Activated CD8-positive, alpha-beta T cell treated with anti-CD3 and anti-CD28 coated beads for 36 hours (primary cell): ENCODE measurements around the gene LGALS7B. TPM values are rescaled to one million over a fixed set of nuclear protein-coding genes. Genes with fewer than 3 reads are reported as not detected.

Experiments
- ATAC-seq: fragments of 200-7000 bp; cut with Tn5 transposase; one replicate; pipeline ENCODE4 v1.10.0; 2021; ENCODE audit warnings: mild to moderate bottlenecking, moderate library complexity
- CTCF ChIA-PET: fragments of 350-600 bp; sonication (Branson Sonifier 250); formaldehyde crosslinking; loops from one replicate; lab custom pipeline; 2021; ENCODE audit warnings: antibody characterized with exemption; lab: Charles Lee
- POLR2A ChIA-PET: fragments of 350-600 bp; sonication (Branson Sonifier 250); formaldehyde crosslinking; loops from one replicate; lab custom pipeline; 2021; ENCODE audit warnings: antibody characterized with exemption; lab: Charles Lee
- DNase-seq: peaks from one replicate; pipeline ENCODE4 v3.0.0-alpha.2; 2020
- H3K27ac Mint-ChIP-seq: one replicate; pipeline ENCODE4 v1.8.0; 2021; ENCODE audit warnings: mild to moderate bottlenecking, mixed read lengths
- H3K27me3 Mint-ChIP-seq: one replicate; pipeline ENCODE4 v1.8.0; 2021; ENCODE audit warnings: mixed read lengths
- H3K36me3 Mint-ChIP-seq: one replicate; pipeline ENCODE4 v1.8.0; 2021; ENCODE audit warnings: low read depth, mixed read lengths
- H3K4me1 Mint-ChIP-seq: one replicate; pipeline ENCODE4 v1.8.0; 2021; ENCODE audit warnings: low read depth, mixed read lengths
- H3K4me3 Mint-ChIP-seq: one replicate; pipeline ENCODE4 v1.8.0; 2021; ENCODE audit warnings: mild to moderate bottlenecking, moderate library complexity, mixed read lengths
- H3K9me3 Mint-ChIP-seq: one replicate; pipeline ENCODE4 v1.8.0; 2021; ENCODE audit warnings: mixed read lengths
- CTCF ChIP-seq: fragments of 200-600 bp; IDR thresholded peaks from one replicate; pipeline ENCODE4 v1.8.0; 2022; ENCODE audit warnings: antibody characterized with exemption, mild to moderate bottlenecking
- intact Hi-C: fragments of 100-400 bp; cut with micrococcal nuclease; formaldehyde crosslinking; loops from one replicate; pipeline ENCODE4 v1.10.0; 2022
- total RNA-seq, 2 experiments: library from RNA; stranded (reverse); gene quantifications; one replicate each; pipeline ENCODE4 v1.2.3, GENCODE V29; 2021

Gene LGALS7B
- total RNA-seq, 2 experiments from 2014 or later: not detected

GRCh38 chr19:38837656-38838121 is 48.7 kb downstream of the LGALS7B start:
- no peaks in the 10 kb centered on the region for H3K27me3 Mint-ChIP-seq
- H3K4me3 Mint-ChIP-seq: no peak overlapping the region
- no peaks in the 10 kb centered on the region for H3K9me3 Mint-ChIP-seq
- CTCF ChIA-PET: interaction anchor here (1.6 kb wide), 1 partner anchor 32 kb away, joined by 4 read pairs; no protein-coding TSS in a partner anchor
- ATAC-seq (no peak), DNase-seq (no peak)
- intact Hi-C loops: no loop called here
- H3K27ac Mint-ChIP-seq: peak overlapping the region; percentile 55
- no peak for TF ChIP-seq CTCF
- peaks cover 47% of the 10 kb centered on the region for H3K4me1 Mint-ChIP-seq
- H3K36me3 Mint-ChIP-seq: peaks cover 69% of the 10 kb centered on the region
- POLR2A ChIA-PET: interaction anchor here (0.9 to 4.6 kb wide), 5 partner anchors 10 to 40 kb away, joined by 3 to 48 read pairs (median 9); partner anchors contain the start of genes HNRNPL and RINL

- no peak for TF ChIP-seq CTCF
- CTCF ChIA-PET: interaction anchor here (1.6 kb wide), 1 partner anchor 31 kb away, joined by 4 read pairs; no protein-coding TSS in a partner anchor
- Mint-ChIP-seq H3K36me3 (peaks cover 76% of the 10 kb centered on the region), H3K4me1 (peaks cover 54% of the 10 kb centered on the region), H3K4me3 (no peak overlapping the region), H3K27me3 (no peaks in the 10 kb centered on the region), H3K27ac (peak overlapping the region; percentile 92), H3K9me3 (no peaks in the 10 kb centered on the region)
- peak; percentile 62 for ATAC-seq
- peak; percentile 81 for DNase-seq
- intact Hi-C loops: no loop called here
- POLR2A ChIA-PET: interaction anchor here (0.6 to 4.6 kb wide), 11 partner anchors 9 to 213 kb away, joined by 3 to 48 read pairs (median 3); partner anchors contain the start of genes HNRNPL and RINL
Observed at GRCh38 chr19:38838208-38838985, 49.4 kb downstream of the LGALS7B start.

GRCh38 chr19:38838986-38839761 is 50.2 kb downstream of the LGALS7B start:
- intact Hi-C loops: no loop called here
- Mint-ChIP-seq H3K4me3 (no peak overlapping the region), H3K27ac (peak overlapping the region; percentile 92), H3K4me1 (peaks cover 59% of the 10 kb centered on the region), H3K36me3 (peaks cover 84% of the 10 kb centered on the region), H3K9me3 (no peaks in the 10 kb centered on the region), H3K27me3 (no peaks in the 10 kb centered on the region)
- no peak for DNase-seq
- no peak for TF ChIP-seq CTCF
- CTCF ChIA-PET: interaction anchor here (0.7 to 1.8 kb wide), 4 partner anchors 30 to 104 kb away, joined by 3 to 4 read pairs (median 4); partner anchors contain the start of genes MRPS12 and SARS2
- no peak for ATAC-seq
- POLR2A ChIA-PET: interaction anchor here (0.6 to 4.6 kb wide), 12 partner anchors 9 to 214 kb away, joined by 3 to 48 read pairs (median 3); partner anchors contain the start of genes HNRNPL and RINL

- CTCF ChIA-PET: interaction anchor here (0.7 to 1.8 kb wide), 4 partner anchors 51 to 105 kb away, joined by 3 to 4 read pairs (median 4); partner anchors contain the start of genes MRPS12 and SARS2
- Mint-ChIP-seq H3K27ac (peak overlapping the region; percentile 97), H3K9me3 (no peaks in the 10 kb centered on the region), H3K27me3 (no peaks in the 10 kb centered on the region), H3K4me3 (no peak overlapping the region), H3K4me1 (peaks cover 64% of the 10 kb centered on the region), H3K36me3 (peaks cover 89% of the 10 kb centered on the region)
- intact Hi-C loops: loop anchor here (10.0 kb wide), 1 partner anchor 105 kb away; no protein-coding TSS in a partner anchor
- peak; percentile 49 for DNase-seq
- no peak for TF ChIP-seq CTCF
- no peak for ATAC-seq
- POLR2A ChIA-PET: interaction anchor here (0.6 to 4.6 kb wide), 10 partner anchors 8 to 200 kb away, joined by 3 to 48 read pairs (median 3); partner anchors contain the start of genes HNRNPL and RINL
Observed at GRCh38 chr19:38839816-38840582, 51.0 kb downstream of the LGALS7B start.
